ENCODE measurements around the gene CCR6. TPM values are rescaled to one million over a fixed set of nuclear protein-coding genes. Genes with fewer than 3 reads are reported as not detected.

The CCR6 gene
- total and polyA plus RNA-seq, 2 of the 13 experiments (the other 11 are each of a cell fraction or from before 2014, with no cell fraction given): 4.5 to 8.7 TPM

- no peak for TF ChIP-seq ELF1 (CRISPR knock-in tag; IDR thresholded peaks at IDR 0.05)
- TF ChIP-seq ZNF619 (CRISPR knock-in tag; IDR thresholded peaks at IDR 0.05): no peak
- no peak for TF ChIP-seq CBX5 (CRISPR knock-in tag; IDR thresholded peaks at IDR 0.05; ENCODE audit: borderline replicate concordance)
- no peak for TF ChIP-seq GRHL1 (CRISPR knock-in tag; conservative IDR thresholded peaks at IDR 0.05)
- peak; percentile 56; the same call in 1 of the 2 replicates for TF ChIP-seq ZNF614 (CRISPR knock-in tag; IDR thresholded peaks at IDR 0.05; ENCODE audit: borderline replicate concordance)
- TF ChIP-seq IKZF5 (CRISPR knock-in tag; IDR thresholded peaks at IDR 0.05): peak; percentile 62; the same call in 1 of the 2 replicates
- TF ChIP-seq IKZF1 (IDR thresholded peaks at IDR 0.05): no peak
- TF ChIP-seq CHD4 (IDR thresholded peaks at IDR 0.05; ENCODE audit: borderline replicate concordance, low read length): no peak
- TF ChIP-seq TSC22D2 (CRISPR knock-in tag; IDR thresholded peaks at IDR 0.05; ENCODE audit: borderline replicate concordance): no peak
- no peak; the same call in 1 of the 2 replicates for TF ChIP-seq NR2F2 (IDR thresholded peaks at IDR 0.05; ENCODE audit: borderline replicate concordance, low read depth)
- TF ChIP-seq ZNF205 (CRISPR knock-in tag; IDR thresholded peaks at IDR 0.05): peak; percentile 77; the same call in 1 of the 2 replicates
- no peak for TF ChIP-seq SOX6 (IDR thresholded peaks at IDR 0.05)
- TF ChIP-seq SOX6 (CRISPR knock-in tag; IDR thresholded peaks at IDR 0.05): peak; percentile 49; the same call in 1 of the 2 replicates
- peak; percentile 52 for TF ChIP-seq PPARG (CRISPR knock-in tag; conservative IDR thresholded peaks at IDR 0.05)
- no peak for TF ChIP-seq KLF15 (CRISPR knock-in tag; IDR thresholded peaks at IDR 0.05; ENCODE audit: borderline replicate concordance)
- peak; percentile 21; the same call in 1 of the 2 replicates for TF ChIP-seq HDAC2 (CRISPR knock-in tag; IDR thresholded peaks at IDR 0.05)
- TF ChIP-seq ZNF776 (CRISPR knock-in tag; IDR thresholded peaks at IDR 0.05): no peak
- no peak for TF ChIP-seq CENPX (CRISPR knock-in tag; IDR thresholded peaks at IDR 0.05)
- no peak for TF ChIP-seq U2AF2 (IDR thresholded peaks at IDR 0.05; ENCODE audit: low read depth, low read length)
- TF ChIP-seq ARID2 (CRISPR knock-in tag; IDR thresholded peaks at IDR 0.05; ENCODE audit: borderline replicate concordance): no peak
- TF ChIP-seq ZNF329 (CRISPR knock-in tag; IDR thresholded peaks at IDR 0.05; ENCODE audit: low read depth): no peak
- TF ChIP-seq ZNF484 (CRISPR knock-in tag; IDR thresholded peaks at IDR 0.05; ENCODE audit: borderline replicate concordance, low read depth): no peak
- no peak for TF ChIP-seq ZNF20 (CRISPR knock-in tag; IDR thresholded peaks at IDR 0.05)
- TF ChIP-seq SALL1 (CRISPR knock-in tag; IDR thresholded peaks at IDR 0.05): peak; percentile 63
- TF ChIP-seq SMAD3 (CRISPR knock-in tag; IDR thresholded peaks at IDR 0.05): peak; percentile 56; the same call in 1 of the 2 replicates
- TF ChIP-seq MED1 (CRISPR knock-in tag; IDR thresholded peaks at IDR 0.05): no peak
- TF ChIP-seq ZNF276 (CRISPR knock-in tag; IDR thresholded peaks at IDR 0.05; ENCODE audit: low read depth): 0 out of 2 replicates have a peak, but pooled peaks have one; percentile 63
Measured at GRCh38 chr6:167141667-167142432, 19.0 kb downstream of the CCR6 start (continued).

All from HepG2 (cell line).